Peyer's patch (tissue), 4 donors: ENCODE measurements around the gene TSSC4.

Source experiments
- CTCF ChIP-seq, 6 experiments: fragments of 450-650 bp in 4 of 6; fragments of 200-600 bp in 2 of 6; sonication (generic) in 1 of 6; IDR thresholded peaks; one replicate each; pipeline ENCODE4 v1.5.1; 2017 to 2019; ENCODE audit warnings: antibody characterized with exemption in 6 of 6, mild to moderate bottlenecking in 3 of 6, moderate library complexity in 1 of 6
- POLR2A ChIP-seq, 2 donors: fragments of 450-650 bp; IDR thresholded peaks; one replicate each; pipeline ENCODE4 v1.5.1; 2017; ENCODE audit warnings: antibody characterized with exemption in 2 of 2, mild to moderate bottlenecking in 2 of 2, moderate library complexity in 2 of 2

GRCh38 chr11:2380807-2381350 is 19.7 kb upstream of the TSSC4 start:
- TF ChIP-seq CTCF (IDR thresholded peaks at IDR 0.05) (no peak), POLR2A (IDR thresholded peaks at IDR 0.05) (no peak)
